Activated B cell treated with CpG ODN at 0.5 μM for 24 hours (primary cell): Measurements from ENCODE around the gene CCDC177. TPM values are rescaled to one million over a fixed set of nuclear protein-coding genes. Genes with fewer than 3 reads are reported as not detected.

Experiments used
- ATAC-seq: fragments of 200-7000 bp; cut with Tn5 transposase; one replicate; pipeline ENCODE4 v1.10.0; 2021; ENCODE audit warnings: low read depth, mild to moderate bottlenecking, moderate library complexity
- CTCF ChIA-PET: fragments of 350-600 bp; sonication (Branson Sonifier 250); formaldehyde crosslinking; loops from one replicate; lab custom pipeline; 2021; ENCODE audit warnings: antibody characterized with exemption; lab: Charles Lee
- POLR2A ChIA-PET: fragments of 350-600 bp; sonication (Branson Sonifier 250); formaldehyde crosslinking; loops from one replicate; lab custom pipeline; 2021; ENCODE audit warnings: antibody characterized with exemption; lab: Charles Lee
- DNase-seq: peaks from one replicate; pipeline ENCODE4 v3.0.0; 2022
- H3K27ac Mint-ChIP-seq: one replicate; pipeline ENCODE4 v1.8.0; 2020; ENCODE audit warnings: mixed read lengths
- H3K27me3 Mint-ChIP-seq: one replicate; pipeline ENCODE4 v1.8.0; 2021; ENCODE audit warnings: mixed read lengths
- H3K36me3 Mint-ChIP-seq: one replicate; pipeline ENCODE4 v1.8.0; 2021; ENCODE audit warnings: low read depth, mixed read lengths
- H3K4me1 Mint-ChIP-seq: one replicate; pipeline ENCODE4 v1.8.0; 2021; ENCODE audit warnings: mixed read lengths
- H3K4me3 Mint-ChIP-seq: one replicate; pipeline ENCODE4 v1.8.0; 2020; ENCODE audit warnings: mild to moderate bottlenecking, mixed read lengths
- H3K9me3 Mint-ChIP-seq: one replicate; pipeline ENCODE4 v1.8.0; 2020; ENCODE audit warnings: mixed read lengths
- intact Hi-C: fragments of 100-400 bp; cut with micrococcal nuclease; formaldehyde crosslinking; loops from one replicate; pipeline ENCODE4 v1.15.1; 2024
- total RNA-seq: library from RNA; stranded (reverse); gene quantifications from 2 replicates; pipeline ENCODE4 v1.2.3, GENCODE V29; 2022
- TF ChIP-seq, protein P1 (sequence below): fragments of 200-600 bp; IDR thresholded peaks from one replicate; pipeline ENCODE4 v1.8.0; 2022; ENCODE audit warnings: antibody characterized with exemption, mild to moderate bottlenecking

The CCDC177 gene
- total RNA-seq, 1 donor from 2014 or later: not detected

- ChIA-PET POLR2A (no interaction called here), CTCF (no interaction called here)
- ATAC-seq: no peak
- DNase-seq: no peak
- Mint-ChIP-seq H3K36me3 (no peaks in the 10 kb centered on the region), H3K4me1 (no peaks in the 10 kb centered on the region), H3K4me3 (no peak overlapping the region), H3K27ac (no peak overlapping the region), H3K9me3 (no peaks in the 10 kb centered on the region), H3K27me3 (peaks cover 46% of the 10 kb centered on the region)
- intact Hi-C loops: no loop called here
- TF ChIP-seq, protein P1, sequence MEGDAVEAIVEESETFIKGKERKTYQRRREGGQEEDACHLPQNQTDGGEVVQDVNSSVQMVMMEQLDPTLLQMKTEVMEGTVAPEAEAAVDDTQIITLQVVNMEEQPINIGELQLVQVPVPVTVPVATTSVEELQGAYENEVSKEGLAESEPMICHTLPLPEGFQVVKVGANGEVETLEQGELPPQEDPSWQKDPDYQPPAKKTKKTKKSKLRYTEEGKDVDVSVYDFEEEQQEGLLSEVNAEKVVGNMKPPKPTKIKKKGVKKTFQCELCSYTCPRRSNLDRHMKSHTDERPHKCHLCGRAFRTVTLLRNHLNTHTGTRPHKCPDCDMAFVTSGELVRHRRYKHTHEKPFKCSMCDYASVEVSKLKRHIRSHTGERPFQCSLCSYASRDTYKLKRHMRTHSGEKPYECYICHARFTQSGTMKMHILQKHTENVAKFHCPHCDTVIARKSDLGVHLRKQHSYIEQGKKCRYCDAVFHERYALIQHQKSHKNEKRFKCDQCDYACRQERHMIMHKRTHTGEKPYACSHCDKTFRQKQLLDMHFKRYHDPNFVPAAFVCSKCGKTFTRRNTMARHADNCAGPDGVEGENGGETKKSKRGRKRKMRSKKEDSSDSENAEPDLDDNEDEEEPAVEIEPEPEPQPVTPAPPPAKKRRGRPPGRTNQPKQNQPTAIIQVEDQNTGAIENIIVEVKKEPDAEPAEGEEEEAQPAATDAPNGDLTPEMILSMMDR: no peak
These were observed 13.8 kb downstream of the CCDC177 start for GRCh38 chr14:69560826-69561225.

GRCh38 chr14:69559581-69560011 lies 15.1 kb downstream of the CCDC177 start:
- TF ChIP-seq, protein P1: no peak
- no peak overlapping the region for H3K4me3 Mint-ChIP-seq
- H3K27me3 Mint-ChIP-seq: peaks cover 43% of the 10 kb centered on the region
- no peak for DNase-seq
- POLR2A ChIA-PET: no interaction called here
- H3K27ac Mint-ChIP-seq: no peak overlapping the region
- intact Hi-C loops: no loop called here
- CTCF ChIA-PET: no interaction called here
- H3K4me1 Mint-ChIP-seq: no peaks in the 10 kb centered on the region
- no peaks in the 10 kb centered on the region for H3K9me3 Mint-ChIP-seq
- H3K36me3 Mint-ChIP-seq: no peaks in the 10 kb centered on the region
- ATAC-seq: no peak

GRCh38 chr14:69558774-69559173 lies 15.9 kb downstream of the CCDC177 start:
- TF ChIP-seq, protein P1: no peak
- intact Hi-C loops: no loop called here
- CTCF ChIA-PET: no interaction called here
- Mint-ChIP-seq H3K27ac (no peak overlapping the region), H3K9me3 (no peaks in the 10 kb centered on the region), H3K4me1 (no peaks in the 10 kb centered on the region), H3K4me3 (no peak overlapping the region), H3K36me3 (no peaks in the 10 kb centered on the region), H3K27me3 (peaks cover 39% of the 10 kb centered on the region)
- no peak for DNase-seq
- POLR2A ChIA-PET: no interaction called here
- ATAC-seq: no peak

- ChIA-PET POLR2A (no interaction called here), CTCF (no interaction called here)
- TF ChIP-seq, protein P1: no peak
- no peaks in the 10 kb centered on the region for H3K9me3 Mint-ChIP-seq
- H3K4me3 Mint-ChIP-seq: no peak overlapping the region
- intact Hi-C loops: no loop called here
- no peak for DNase-seq
- H3K4me1 Mint-ChIP-seq: no peaks in the 10 kb centered on the region
- no peak overlapping the region for H3K27ac Mint-ChIP-seq
- H3K36me3 Mint-ChIP-seq: no peaks in the 10 kb centered on the region
- H3K27me3 Mint-ChIP-seq: peaks cover 38% of the 10 kb centered on the region
- no peak for ATAC-seq
These were observed 20.2 kb downstream of the CCDC177 start for GRCh38 chr14:69554500-69554899.

- TF ChIP-seq, protein P1: no peak
- intact Hi-C loops: no loop called here
- Mint-ChIP-seq H3K27ac (no peak overlapping the region), H3K9me3 (no peaks in the 10 kb centered on the region), H3K4me1 (no peaks in the 10 kb centered on the region), H3K36me3 (no peaks in the 10 kb centered on the region), H3K27me3 (peaks cover 35% of the 10 kb centered on the region), H3K4me3 (no peak overlapping the region)
- DNase-seq (no peak), ATAC-seq (no peak)
- CTCF ChIA-PET: no interaction called here
- POLR2A ChIA-PET: no interaction called here
These were observed 21.4 kb downstream of the CCDC177 start for GRCh38 chr14:69553252-69553651.
